Gastroesophageal sphincter (tissue), 4 donors: Measurements from ENCODE around the gene CYTH1. TPM values are rescaled to one million over a fixed set of nuclear protein-coding genes. Genes with fewer than 3 reads are reported as not detected.

Experiments used
- ATAC-seq: fragments of 150-250 bp; one replicate; pipeline ENCODE4 v1.9.1; 2016; ENCODE audit warnings: mild to moderate bottlenecking, moderate library complexity
- H3K27ac ChIP-seq, 4 donors: fragments of 200-600 bp; sonication (generic) in 3 of 4; 1 replicate in 3 of 4; 2 replicates in 1 of 4; pipeline ENCODE4 v1.5.1; 2016 to 2019
- H3K27me3 ChIP-seq: fragments of 200-600 bp; sonication (generic); one replicate; pipeline ENCODE4 v1.5.1; 2019
- H3K36me3 ChIP-seq, 2 donors: fragments of 200-600 bp; sonication (generic); one replicate each; pipeline ENCODE4 v1.5.1; 2019; ENCODE audit warnings: control low read depth in 1 of 2
- H3K4me1 ChIP-seq, 3 donors: fragments of 200-600 bp; sonication (generic); 1 replicate in 2 of 3; 2 replicates in 1 of 3; pipeline ENCODE4 v1.5.1; 2016 to 2019; ENCODE audit warnings: control low read depth in 2 of 3
- H3K4me3 ChIP-seq, 2 donors: fragments of 200-600 bp; sonication (generic); one replicate each; pipeline ENCODE4 v1.5.1; 2019; ENCODE audit warnings: mild to moderate bottlenecking in 1 of 2, moderate library complexity in 1 of 2
- H3K9me3 ChIP-seq, 3 donors: fragments of 200-600 bp; sonication (generic); one replicate each; pipeline ENCODE4 v1.5.1; 2017 to 2019; ENCODE audit warnings: control low read depth in 2 of 3
- CTCF ChIP-seq, 4 experiments: fragments of 200-600 bp in 2 of 4; fragments of 450-650 bp in 2 of 4; sonication (generic) in 1 of 4; IDR thresholded peaks; one replicate each; pipeline ENCODE4 v1.5.1; 2017 to 2019; ENCODE audit warnings: antibody characterized with exemption in 4 of 4, mild to moderate bottlenecking in 2 of 4, moderate library complexity in 2 of 4
- EP300 ChIP-seq: sonication (generic); formaldehyde crosslinking; IDR thresholded peaks from one replicate; pipeline ENCODE4 v1.6.1; 2017; ENCODE audit warnings: antibody characterized with exemption, mild to moderate bottlenecking
- POLR2A ChIP-seq, 2 donors: fragments of 450-650 bp; IDR thresholded peaks; one replicate each; pipeline ENCODE4 v1.6.1; 2017; ENCODE audit warnings: antibody characterized with exemption in 2 of 2, mild to moderate bottlenecking in 2 of 2, moderate library complexity in 1 of 2
- POLR2AphosphoS5 ChIP-seq: sonication (generic); formaldehyde crosslinking; IDR thresholded peaks from one replicate; pipeline ENCODE4 v1.6.1; 2017; ENCODE audit warnings: antibody characterized with exemption
- WGBS, 2 donors: methylation state at CpG; one replicate each; pipeline ENCODE4 v1.1.5; 2018; ENCODE audit warnings: low coverage in 1 of 2; 5-methylcytosine and 5-hydroxymethylcytosine counted together
- total RNA-seq, 4 donors: library from RNA; depleted of rRNA; stranded (reverse); fragments of >200 nt; gene quantifications; one replicate each; pipeline ENCODE4 v1.1.0, GENCODE V29; 2016

Gene CYTH1
- total RNA-seq, 4 donors from 2014 or later = 26.9 to 38.0 (median 31.0) TPM

GRCh38 chr17:78697122-78697521, 85.0 kb downstream of the CYTH1 start:
- no peak overlapping the region for H3K27ac ChIP-seq
- WGBS, 2 donors = 72% methylated on average over 2 of the region's 2 CpGs; no CpG with 5 or more reads in 1 of the 2 donors
- H3K4me3 ChIP-seq = no peak overlapping the region
- no peaks in the 10 kb centered on the region for H3K9me3 ChIP-seq
- ATAC-seq = no peak
- TF ChIP-seq POLR2AphosphoS5 (no peak), EP300 (no peak), POLR2A (IDR thresholded peaks at IDR 0.05) (no peak), CTCF (IDR thresholded peaks at IDR 0.05) (no peak)
- H3K36me3 ChIP-seq = peaks cover 0 to 99% of the 10 kb centered on the region in 2 donors
- no peaks in the 10 kb centered on the region for H3K27me3 ChIP-seq
- H3K4me1 ChIP-seq = no peaks in the 10 kb centered on the region

- peaks cover 0 to 99% of the 10 kb centered on the region in 2 donors for H3K36me3 ChIP-seq
- H3K4me3 ChIP-seq = no peak overlapping the region
- TF ChIP-seq CTCF (IDR thresholded peaks at IDR 0.05) = no peak
- no peak for TF ChIP-seq EP300
- no peak for TF ChIP-seq POLR2AphosphoS5
- TF ChIP-seq POLR2A (IDR thresholded peaks at IDR 0.05) = no peak
- 40 to 65% methylated on average over 7 to 10 of the region's 10 CpGs for WGBS, 2 donors
- H3K4me1 ChIP-seq = no peaks in the 10 kb centered on the region
- no peak overlapping the region for H3K27ac ChIP-seq
- no peaks in the 10 kb centered on the region for H3K9me3 ChIP-seq
- no peaks in the 10 kb centered on the region for H3K27me3 ChIP-seq
- no peak for ATAC-seq
Measured at GRCh38 chr17:78696016-78696982, 85.8 kb downstream of the CYTH1 start.

- no peak for ATAC-seq
- Histone ChIP-seq H3K27me3 (no peaks in the 10 kb centered on the region), H3K27ac (no peak overlapping the region), H3K4me1 (no peaks in the 10 kb centered on the region), H3K36me3 (peaks cover 0 to 93% of the 10 kb centered on the region in 2 donors), H3K9me3 (no peaks in the 10 kb centered on the region), H3K4me3 (no peak overlapping the region)
- 88 to 96% methylated on average over 13 of the region's 16 CpGs for WGBS, 2 donors
- TF ChIP-seq EP300 (no peak), CTCF (IDR thresholded peaks at IDR 0.05) (no peak), POLR2A (IDR thresholded peaks at IDR 0.05) (no peak), POLR2AphosphoS5 (no peak)
Measured at GRCh38 chr17:78694805-78695531, 87.1 kb downstream of the CYTH1 start.

- no peak for TF ChIP-seq CTCF (IDR thresholded peaks at IDR 0.05)
- no peak for TF ChIP-seq EP300
- no peak for TF ChIP-seq POLR2AphosphoS5
- TF ChIP-seq POLR2A (IDR thresholded peaks at IDR 0.05) = no peak
- Histone ChIP-seq H3K27me3 (no peaks in the 10 kb centered on the region), H3K36me3 (peaks cover 0 to 93% of the 10 kb centered on the region in 2 donors), H3K27ac (no peak overlapping the region), H3K9me3 (no peaks in the 10 kb centered on the region), H3K4me3 (no peak overlapping the region), H3K4me1 (no peaks in the 10 kb centered on the region)
- no peak for ATAC-seq
- WGBS, 2 donors = 94 to 98% methylated on average over 2 to 6 of the region's 8 CpGs
Measured at GRCh38 chr17:78693346-78694083, 88.6 kb downstream of the CYTH1 start.
